Measurements from ENCODE around the gene TAPBP.

- TF ChIP-seq, protein P1, sequence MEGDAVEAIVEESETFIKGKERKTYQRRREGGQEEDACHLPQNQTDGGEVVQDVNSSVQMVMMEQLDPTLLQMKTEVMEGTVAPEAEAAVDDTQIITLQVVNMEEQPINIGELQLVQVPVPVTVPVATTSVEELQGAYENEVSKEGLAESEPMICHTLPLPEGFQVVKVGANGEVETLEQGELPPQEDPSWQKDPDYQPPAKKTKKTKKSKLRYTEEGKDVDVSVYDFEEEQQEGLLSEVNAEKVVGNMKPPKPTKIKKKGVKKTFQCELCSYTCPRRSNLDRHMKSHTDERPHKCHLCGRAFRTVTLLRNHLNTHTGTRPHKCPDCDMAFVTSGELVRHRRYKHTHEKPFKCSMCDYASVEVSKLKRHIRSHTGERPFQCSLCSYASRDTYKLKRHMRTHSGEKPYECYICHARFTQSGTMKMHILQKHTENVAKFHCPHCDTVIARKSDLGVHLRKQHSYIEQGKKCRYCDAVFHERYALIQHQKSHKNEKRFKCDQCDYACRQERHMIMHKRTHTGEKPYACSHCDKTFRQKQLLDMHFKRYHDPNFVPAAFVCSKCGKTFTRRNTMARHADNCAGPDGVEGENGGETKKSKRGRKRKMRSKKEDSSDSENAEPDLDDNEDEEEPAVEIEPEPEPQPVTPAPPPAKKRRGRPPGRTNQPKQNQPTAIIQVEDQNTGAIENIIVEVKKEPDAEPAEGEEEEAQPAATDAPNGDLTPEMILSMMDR (conservative IDR thresholded peaks at IDR 0.05 in 1 of 2, IDR thresholded peaks at IDR 0.05 in 1 of 2; ENCODE audit: low read depth in 1 of 2, low read length in 2 of 2): no peak
- TF ChIP-seq EZH2 (IDR thresholded peaks at IDR 0.05; ENCODE audit: low read length, missing control alignments): no peak
These were observed 36.1 kb downstream of the TAPBP start for GRCh38 chr6:33277663-33278391.

All from fibroblast of lung (primary cell).